Natural killer cell (primary cell): ENCODE measurements around the gene LEPR. TPM values are rescaled to one million over a fixed set of nuclear protein-coding genes. Genes with fewer than 3 reads are reported as not detected.

Experiments used
- ATAC-seq, 3 donors: fragments of 150-1000 bp in 2 of 3; fragments of 200-7000 bp in 1 of 3; cut with Tn5 transposase; 1 replicate in 1 of 3; 2 replicates in 2 of 3; pipeline ENCODE4 v1.10.0; 2021; ENCODE audit warnings: mild to moderate bottlenecking in 2 of 3, moderate library complexity in 2 of 3
- DNase-seq, 2 donors: peaks; one replicate each; pipeline versions ENCODE4 v3.0.0 to v3.0.0-alpha.2; 2013 to 2021; ENCODE audit warnings: mixed read lengths in 1 of 2
- H3K27ac ChIP-seq: one replicate; pipeline ENCODE4 v1.5.1; 2013; ENCODE audit warnings: mild to moderate bottlenecking, low read length
- H3K27me3 ChIP-seq: one replicate; pipeline ENCODE4 v1.6.1; 2013; ENCODE audit warnings: low read length; ENCODE audit not compliant: control insufficient read depth, insufficient read depth
- H3K36me3 ChIP-seq: one replicate; pipeline ENCODE4 v1.6.1; 2013; ENCODE audit warnings: low read length; ENCODE audit not compliant: control insufficient read depth, insufficient read depth
- H3K4me1 ChIP-seq: one replicate; pipeline ENCODE4 v1.6.1; 2013; ENCODE audit warnings: low read length; ENCODE audit not compliant: control insufficient read depth, insufficient read depth
- H3K4me3 ChIP-seq: one replicate; pipeline ENCODE4 v1.5.1; 2013; ENCODE audit warnings: low read length
- H3K9me3 ChIP-seq: one replicate; pipeline ENCODE4 v1.6.1; 2013; ENCODE audit warnings: low read length; ENCODE audit not compliant: control insufficient read depth, insufficient read depth
- H3K27ac Mint-ChIP-seq, 2 donors: one replicate each; pipeline ENCODE4 v1.8.0; 2022; ENCODE audit warnings: mild to moderate bottlenecking in 2 of 2, mixed read lengths in 2 of 2, moderate library complexity in 1 of 2
- H3K27me3 Mint-ChIP-seq, 2 donors: one replicate each; pipeline ENCODE4 v1.8.0; 2022; ENCODE audit warnings: low read depth in 2 of 2, mixed read lengths in 2 of 2
- H3K36me3 Mint-ChIP-seq: one replicate; pipeline ENCODE4 v1.8.0; 2022; ENCODE audit warnings: mixed read lengths
- H3K4me1 Mint-ChIP-seq, 2 donors: one replicate each; pipeline ENCODE4 v1.8.0; 2022; ENCODE audit warnings: mixed read lengths in 2 of 2
- H3K4me3 Mint-ChIP-seq: one replicate; pipeline ENCODE4 v1.8.0; 2022; ENCODE audit warnings: mild to moderate bottlenecking, moderate library complexity, mixed read lengths
- H3K9me3 Mint-ChIP-seq, 2 donors: one replicate each; pipeline ENCODE4 v1.8.0; 2022; ENCODE audit warnings: mixed read lengths in 2 of 2
- CTCF ChIP-seq: fragments of 200-600 bp; IDR thresholded peaks from one replicate; pipeline ENCODE4 v1.8.0; 2022; ENCODE audit warnings: antibody characterized with exemption
- WGBS: methylation state at CpG from one replicate; pipeline ENCODE4 v1.1.7; 2013; ENCODE audit warnings: missing lambda C conversion rate; ENCODE audit not compliant: insufficient coverage; 5-methylcytosine and 5-hydroxymethylcytosine counted together
- intact Hi-C: fragments of 100-400 bp; cut with micrococcal nuclease; formaldehyde crosslinking; loops from one replicate; pipeline ENCODE4 v1.14.2; 2022
- total RNA-seq, 4 donors: library from RNA; stranded (reverse); fragments of 120-200 nt in 1 of 4; gene quantifications; one replicate each; pipeline versions ENCODE4 v1.2.3 to v1.2.4, GENCODE V29; 2013 to 2022

Gene LEPR
- total RNA-seq, 3 donors from 2014 or later (not counting 1 experiment from before 2014, with no cell fraction given): 2.0 to 3.6 (median 2.1) TPM

- Histone ChIP-seq H3K4me3 (no peak overlapping the region), H3K27ac (no peak overlapping the region), H3K4me1 (no peaks in the 10 kb centered on the region), H3K36me3 (no peaks in the 10 kb centered on the region), H3K27me3 (no peaks in the 10 kb centered on the region), H3K9me3 (no peaks in the 10 kb centered on the region)
- no peaks in the 10 kb centered on the region for H3K4me1 Mint-ChIP-seq
- WGBS: 100% methylated on average over 2 of the region's 2 CpGs
- DNase-seq: no peak
- no peak overlapping the region for H3K4me3 Mint-ChIP-seq
- no peak for TF ChIP-seq CTCF
- no peak for ATAC-seq
- no peak overlapping the region for H3K27ac Mint-ChIP-seq
- no peaks in the 10 kb centered on the region for H3K36me3 Mint-ChIP-seq
- intact Hi-C loops: no loop called here
- peaks cover 4 to 10% of the 10 kb centered on the region in 2 donors for H3K27me3 Mint-ChIP-seq
- H3K9me3 Mint-ChIP-seq: no peaks in the 10 kb centered on the region
These were observed 32.6 kb upstream of the LEPR start for GRCh38 chr1:65387821-65388220.

GRCh38 chr1:65388908-65389695 lies 31.4 kb upstream of the LEPR start:
- Histone ChIP-seq H3K36me3 (no peaks in the 10 kb centered on the region), H3K27me3 (no peaks in the 10 kb centered on the region), H3K4me1 (no peaks in the 10 kb centered on the region), H3K4me3 (no peak overlapping the region), H3K27ac (no peak overlapping the region), H3K9me3 (no peaks in the 10 kb centered on the region)
- H3K9me3 Mint-ChIP-seq: no peaks in the 10 kb centered on the region
- no peak for DNase-seq
- H3K27ac Mint-ChIP-seq: no peak overlapping the region
- no peaks in the 10 kb centered on the region for H3K36me3 Mint-ChIP-seq
- no peak for ATAC-seq
- no peak overlapping the region for H3K4me3 Mint-ChIP-seq
- intact Hi-C loops: no loop called here
- no peak for TF ChIP-seq CTCF
- 67% methylated on average over 3 of the region's 3 CpGs for WGBS
- peaks cover 4 to 10% of the 10 kb centered on the region in 2 donors for H3K27me3 Mint-ChIP-seq
- no peaks in the 10 kb centered on the region for H3K4me1 Mint-ChIP-seq

GRCh38 chr1:65392497-65392896 lies 28.0 kb upstream of the LEPR start:
- Mint-ChIP-seq H3K9me3 (no peaks in the 10 kb centered on the region), H3K27me3 (peaks cover 6 to 10% of the 10 kb centered on the region in 2 donors), H3K36me3 (no peaks in the 10 kb centered on the region), H3K27ac (no peak overlapping the region), H3K4me3 (no peak overlapping the region), H3K4me1 (no peaks in the 10 kb centered on the region)
- Histone ChIP-seq H3K4me1 (no peaks in the 10 kb centered on the region), H3K4me3 (no peak overlapping the region), H3K27me3 (no peaks in the 10 kb centered on the region), H3K36me3 (no peaks in the 10 kb centered on the region), H3K27ac (no peak overlapping the region), H3K9me3 (no peaks in the 10 kb centered on the region)
- WGBS: over 99% methylated on average over 5 of the region's 7 CpGs
- no peak for DNase-seq
- no peak for ATAC-seq
- intact Hi-C loops: no loop called here
- TF ChIP-seq CTCF: no peak

GRCh38 chr1:65393347-65393746 lies 27.1 kb upstream of the LEPR start:
- no peaks in the 10 kb centered on the region for H3K4me1 ChIP-seq
- H3K4me3 ChIP-seq: no peak overlapping the region
- no peaks in the 10 kb centered on the region for H3K9me3 Mint-ChIP-seq
- no peaks in the 10 kb centered on the region for H3K4me1 Mint-ChIP-seq
- ATAC-seq: no peak
- TF ChIP-seq CTCF: no peak
- no peaks in the 10 kb centered on the region for H3K36me3 Mint-ChIP-seq
- WGBS: 79% methylated on average over 2 of the region's 2 CpGs
- no peak overlapping the region for H3K27ac Mint-ChIP-seq
- H3K27me3 ChIP-seq: no peaks in the 10 kb centered on the region
- intact Hi-C loops: no loop called here
- H3K4me3 Mint-ChIP-seq: no peak overlapping the region
- no peaks in the 10 kb centered on the region for H3K36me3 ChIP-seq
- no peak overlapping the region for H3K27ac ChIP-seq
- H3K9me3 ChIP-seq: no peaks in the 10 kb centered on the region
- peaks cover 8 to 10% of the 10 kb centered on the region in 2 donors for H3K27me3 Mint-ChIP-seq
- no peak for DNase-seq
